HG03442 (cell line): ENCODE measurements around the gene PPP1R14B.

Source experiments
- ATAC-seq: cut with Tn5 transposase; IDR thresholded peaks from one replicate; pipeline ENCODE4 v1.9.1; 2021; ENCODE audit warnings: mild to moderate bottlenecking, moderate library complexity; ENCODE audit not compliant: unreplicated experiment

Gene PPP1R14B

DNA sequence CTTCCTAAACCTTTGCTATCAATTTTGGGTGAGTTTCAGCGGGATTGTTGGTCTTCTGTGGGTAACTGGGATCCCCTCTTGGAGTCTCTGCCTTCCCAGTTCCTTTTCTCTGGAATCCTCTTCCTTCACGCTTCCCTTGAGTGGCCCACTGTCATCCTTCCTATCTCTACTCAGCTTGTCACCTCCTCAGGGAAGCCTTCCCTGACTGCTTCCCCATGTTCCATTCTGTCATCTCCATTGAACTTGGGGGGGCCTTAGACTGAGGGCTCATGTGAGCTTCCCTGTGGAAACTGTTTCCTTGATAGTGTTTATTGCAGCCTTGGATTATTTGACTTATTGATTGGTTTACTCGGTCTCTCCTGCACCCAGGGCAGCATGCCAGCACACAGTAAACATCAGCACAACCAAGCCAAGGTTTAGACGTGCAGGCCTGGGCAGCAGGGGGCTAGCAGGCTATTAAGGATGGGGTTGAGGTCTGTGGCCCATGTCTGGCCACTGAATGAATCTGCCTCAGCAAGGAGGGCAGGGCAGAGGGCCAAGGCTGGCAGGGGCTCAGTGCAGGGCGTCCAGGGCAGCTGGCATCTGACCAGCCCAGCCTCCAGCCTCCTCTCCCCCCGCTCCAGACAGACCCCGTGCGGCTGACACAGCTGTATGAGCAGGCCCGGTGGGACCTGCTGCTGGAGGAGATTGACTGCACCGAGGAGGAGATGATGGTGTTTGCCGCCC is 28.0 kb downstream of the PPP1R14B start:
- ATAC-seq: no peak

DNA sequence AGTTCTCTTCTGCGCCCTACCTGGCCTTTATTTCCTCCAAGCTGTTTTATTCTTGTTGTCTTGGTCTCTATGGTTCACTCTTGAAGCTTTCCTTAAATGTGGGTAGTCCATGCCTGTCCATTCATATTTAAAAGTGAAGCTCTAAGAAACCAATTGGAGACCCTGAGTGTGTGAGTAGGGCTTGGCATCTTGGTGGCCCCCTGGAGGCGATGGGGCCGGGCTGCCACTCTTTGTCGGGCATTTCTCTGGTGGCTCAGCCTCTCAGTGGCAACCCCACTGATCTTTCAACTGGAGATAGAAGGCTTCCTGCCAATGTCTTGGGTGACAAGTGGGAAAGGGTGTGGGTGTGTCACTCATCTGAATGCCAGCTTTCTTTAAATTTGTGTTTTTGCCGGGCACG is 29.9 kb downstream of the PPP1R14B start:
- no peak for ATAC-seq

DNA sequence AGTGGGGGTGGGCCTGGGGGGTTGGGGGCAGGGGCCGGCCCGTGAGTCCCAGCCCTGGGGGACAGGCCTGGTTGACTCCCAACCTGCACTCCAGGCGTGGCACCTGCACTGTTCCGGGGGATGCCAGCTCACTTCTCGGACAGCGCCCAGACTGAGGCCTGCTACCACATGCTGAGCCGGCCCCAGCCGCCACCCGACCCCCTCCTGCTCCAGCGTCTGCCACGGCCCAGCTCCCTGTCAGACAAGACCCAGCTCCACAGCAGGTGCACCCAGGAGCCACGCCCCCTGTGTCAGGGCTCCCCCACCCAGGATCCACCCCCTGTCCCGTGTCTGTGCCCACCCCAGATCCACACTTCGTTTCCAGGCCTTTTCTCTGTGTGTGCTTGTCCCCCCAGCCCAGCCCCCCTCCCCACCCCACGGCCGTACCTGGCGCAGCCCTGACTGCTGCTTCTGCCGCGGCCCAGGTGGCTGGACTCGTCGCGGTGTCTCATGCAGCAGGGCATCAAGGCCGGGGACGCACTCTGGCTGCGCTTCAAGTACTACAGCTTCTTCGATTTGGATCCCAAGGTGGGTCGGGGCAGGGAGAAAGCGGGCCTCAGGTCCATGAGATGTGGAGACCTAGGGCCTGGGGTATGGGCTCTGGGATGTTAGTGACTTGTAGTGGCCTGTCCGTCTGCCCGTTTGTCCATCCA is 35.4 kb downstream of the PPP1R14B start:
- ATAC-seq: no peak

DNA sequence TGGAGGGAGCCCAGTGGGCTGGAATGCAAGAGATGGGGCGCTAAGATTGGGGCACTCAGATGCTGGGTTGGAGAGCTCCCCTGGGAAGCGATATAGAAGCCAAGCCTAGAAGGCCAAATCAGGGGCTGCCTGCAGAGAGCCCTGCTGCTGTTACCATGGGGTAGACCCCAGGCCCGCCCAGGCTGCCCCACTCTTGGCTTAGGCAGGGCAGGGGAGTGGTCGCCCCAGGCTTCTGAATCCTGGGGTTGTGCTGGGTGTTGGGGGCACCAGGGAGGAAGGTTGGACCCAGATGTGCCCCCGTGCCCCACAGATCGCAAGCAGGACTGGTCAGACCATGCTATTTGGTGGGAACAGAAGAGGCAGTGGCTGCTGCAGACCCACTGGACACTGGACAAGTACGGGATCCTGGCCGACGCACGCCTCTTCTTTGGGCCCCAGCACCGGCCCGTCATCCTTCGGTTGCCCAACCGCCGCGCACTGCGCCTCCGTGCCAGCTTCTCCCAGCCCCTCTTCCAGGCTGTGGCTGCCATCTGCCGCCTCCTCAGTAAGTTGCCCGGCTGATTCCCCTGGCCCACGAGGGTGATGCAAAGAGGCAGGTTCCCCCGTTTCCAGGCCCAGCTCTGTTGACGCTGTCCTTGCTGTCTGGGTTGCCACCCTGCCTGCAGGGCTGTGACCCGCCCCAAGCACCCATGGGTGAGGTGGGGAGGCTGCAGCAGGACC is 36.3 kb downstream of the PPP1R14B start:
- no peak for ATAC-seq

DNA sequence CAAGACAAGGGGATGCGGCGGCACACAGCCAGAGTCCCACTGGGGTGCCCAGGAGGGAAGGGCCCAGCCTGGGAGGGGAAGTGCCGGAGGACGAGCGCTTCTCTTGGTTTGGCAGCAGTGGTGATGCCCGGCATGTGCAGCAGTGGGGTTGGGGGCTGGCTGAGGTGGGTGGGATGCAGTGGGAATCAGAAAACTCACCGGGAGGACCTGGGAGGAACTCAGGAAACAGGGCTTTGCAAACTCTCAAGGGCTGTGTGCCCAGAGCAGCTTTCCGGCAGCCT is 37.2 kb downstream of the PPP1R14B start:
- ATAC-seq: no peak

DNA sequence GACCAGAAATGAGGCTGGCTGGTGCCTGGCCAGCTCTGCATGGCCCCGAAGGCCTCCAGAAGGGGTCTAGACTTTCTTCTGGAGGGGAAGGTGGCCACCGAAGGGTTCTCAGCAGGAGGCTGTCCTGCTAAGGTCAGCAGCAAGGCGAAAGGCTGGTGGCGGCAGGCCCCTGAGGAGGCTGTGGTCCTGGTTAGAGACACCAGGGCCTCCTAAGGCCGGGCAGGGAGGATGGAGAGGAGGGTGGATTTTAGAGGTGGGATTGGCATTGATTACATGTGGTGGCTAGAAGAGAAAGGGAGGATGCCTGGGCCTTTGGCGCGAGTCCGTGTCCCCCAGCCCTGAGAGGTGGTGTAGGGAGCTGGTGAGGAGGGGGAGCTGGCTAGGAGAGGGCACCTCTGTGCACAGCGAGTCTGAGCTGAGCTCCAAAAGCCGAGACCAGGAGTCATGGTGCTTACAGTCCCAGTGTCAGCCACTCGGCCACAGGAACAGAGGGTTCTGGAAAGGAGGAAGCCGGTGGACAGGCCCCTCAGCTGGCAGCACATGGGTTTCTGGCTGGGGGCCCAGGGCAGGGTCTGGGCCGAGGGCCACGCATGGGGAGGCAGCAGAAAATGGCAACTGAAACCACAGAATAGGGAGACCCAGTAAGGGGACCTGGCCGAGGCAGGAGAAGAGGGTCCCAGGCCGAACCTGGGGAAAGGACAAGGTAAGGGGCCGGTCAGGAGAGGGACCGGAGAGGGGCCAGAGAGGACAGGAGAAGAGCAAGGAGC is 37.8 kb downstream of the PPP1R14B start:
- no peak for ATAC-seq

DNA sequence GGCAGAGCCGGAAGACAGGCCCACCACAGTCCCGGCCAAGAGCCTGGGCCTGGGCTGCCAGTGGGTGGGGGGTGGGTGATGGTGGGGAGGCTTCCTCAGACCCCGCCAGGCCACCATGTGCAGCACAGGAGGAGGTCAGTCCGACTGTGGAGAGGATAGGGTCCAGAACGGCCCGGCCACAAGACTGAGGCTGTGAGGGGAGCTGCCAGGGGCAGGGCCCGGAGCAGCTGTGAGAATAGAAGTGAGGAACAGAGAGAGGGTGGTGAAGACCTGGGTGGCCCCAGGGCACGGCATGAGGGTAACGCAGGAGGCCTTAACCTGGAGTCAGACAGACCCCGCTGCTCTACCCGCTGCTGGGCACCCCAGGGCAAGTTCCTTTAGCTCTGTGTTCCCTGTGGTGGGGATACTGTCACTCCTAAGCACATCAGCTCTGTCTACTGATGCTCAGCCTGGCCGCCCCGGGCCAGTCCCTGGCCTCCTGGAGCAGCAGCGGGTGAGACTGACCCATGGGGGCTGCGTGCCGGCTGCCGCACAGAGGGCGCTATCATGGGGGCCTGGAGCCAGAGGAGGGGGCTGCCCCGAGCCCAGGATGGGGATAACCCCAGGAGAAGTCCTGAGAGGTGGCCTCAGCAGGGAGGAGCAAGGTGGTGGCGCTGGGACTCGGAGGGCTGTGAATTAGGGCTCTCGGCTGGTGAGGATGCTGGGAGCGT is 38.5 kb downstream of the PPP1R14B start:
- no peak for ATAC-seq

DNA sequence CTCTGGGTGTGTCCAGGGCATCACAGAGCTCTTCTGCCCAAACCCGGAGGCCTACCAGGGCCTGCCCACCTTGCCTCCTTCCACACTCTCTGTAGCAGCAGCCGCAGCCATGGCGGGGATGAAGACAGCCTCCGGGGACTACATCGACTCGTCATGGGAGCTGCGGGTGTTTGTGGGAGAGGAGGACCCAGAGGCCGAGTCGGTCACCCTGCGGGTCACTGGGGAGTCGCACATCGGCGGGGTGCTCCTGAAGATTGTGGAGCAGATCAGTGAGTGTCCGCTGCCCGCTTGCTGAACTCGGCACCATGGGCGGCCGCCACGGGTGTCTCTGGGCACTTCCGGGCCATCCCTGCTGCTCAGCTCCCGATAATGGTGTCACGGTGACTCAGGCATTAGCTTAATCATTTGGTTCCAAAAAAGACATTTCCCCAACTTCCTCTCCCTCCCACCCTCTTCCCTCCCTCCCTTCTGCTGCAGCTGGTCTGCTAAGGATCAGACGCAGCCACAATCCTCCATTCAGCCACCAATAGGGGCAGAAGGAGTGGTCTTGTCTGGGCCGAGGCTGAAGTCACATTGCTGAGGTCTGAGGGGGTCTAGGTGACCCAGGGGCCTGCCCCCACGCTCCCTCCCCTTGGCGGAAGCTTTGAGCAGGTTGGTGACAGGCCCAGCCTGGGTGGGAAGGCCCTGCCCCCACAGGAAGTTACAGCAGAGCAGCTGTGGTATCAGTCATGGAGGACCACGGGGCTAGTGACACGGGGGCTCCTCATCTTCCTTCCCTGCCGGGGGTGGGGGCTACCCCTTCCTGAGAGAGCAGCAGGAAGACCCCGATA is 39.3 kb downstream of the PPP1R14B start:
- peak; percentile 47 for ATAC-seq

DNA sequence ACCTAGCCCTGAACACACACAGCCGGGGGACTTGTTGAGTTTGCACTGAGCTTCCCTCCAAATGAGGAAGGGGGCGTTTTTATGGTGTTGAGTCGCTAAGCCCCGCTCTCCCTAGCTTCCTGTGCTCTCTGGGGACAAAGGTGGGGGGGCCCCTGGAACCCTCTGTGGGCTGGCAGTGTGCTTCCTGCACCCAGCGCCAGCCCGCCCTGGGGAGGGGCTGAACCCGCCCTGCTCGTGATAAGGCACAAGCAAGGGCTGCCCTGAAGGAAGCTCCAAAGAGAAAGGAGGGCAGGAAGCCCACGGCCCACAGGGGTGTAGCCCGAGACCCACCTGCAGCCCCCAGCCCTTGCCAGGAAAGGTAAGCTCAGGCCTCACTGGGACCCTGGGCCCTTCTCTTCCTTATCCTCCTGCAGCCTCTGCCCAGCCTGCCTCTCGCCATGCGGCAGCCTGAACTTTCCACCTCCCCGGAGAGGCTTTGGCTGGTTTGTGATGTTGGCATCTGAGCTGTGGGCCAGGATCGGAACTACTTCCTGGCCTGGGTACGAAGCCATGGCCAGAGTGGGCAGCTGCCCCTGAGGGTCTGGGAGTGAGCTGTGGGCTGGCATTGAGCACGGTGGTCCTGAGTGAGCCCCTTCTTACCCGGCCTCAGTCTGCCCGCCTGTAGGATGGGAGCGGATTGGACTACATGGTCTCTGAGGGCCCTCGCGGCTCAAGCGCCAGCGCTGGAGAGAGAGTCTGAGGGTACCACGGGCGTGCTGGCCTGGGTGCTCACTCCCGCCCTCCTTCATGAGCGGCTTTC is 40.1 kb downstream of the PPP1R14B start, which contains the start of gene FERMT3:
FERMT3 (plus strand) TSS at position 265 of the 799 bp plus-strand sequence. CDS start 644 bp downstream, outside the sequence.
- peak; percentile 6 for ATAC-seq

DNA sequence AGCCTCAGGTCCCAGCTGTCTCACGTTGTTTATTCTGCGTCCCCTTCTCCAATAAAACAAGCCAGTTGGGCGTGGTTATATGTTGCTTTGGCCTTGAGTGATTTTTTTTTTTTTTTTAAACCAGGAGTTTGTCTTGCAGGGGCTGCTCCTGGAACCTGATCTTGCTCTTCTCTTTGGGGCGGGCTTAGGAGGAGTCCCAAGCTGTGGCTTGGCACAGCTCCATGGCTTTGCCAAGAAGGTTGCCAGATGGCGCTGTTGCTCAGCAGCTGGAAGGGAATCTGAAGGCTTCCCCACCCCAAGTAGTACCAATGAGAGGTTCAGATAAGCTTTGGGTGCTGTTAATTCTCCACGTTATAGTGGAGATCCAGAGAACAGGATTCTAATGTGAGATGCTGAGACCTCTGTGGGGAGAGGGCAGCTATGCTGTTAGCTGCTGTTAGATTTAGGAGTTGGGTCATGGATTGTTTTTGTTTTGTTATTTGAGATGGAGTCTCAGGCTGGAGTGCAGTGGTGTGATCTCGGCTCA is 42.2 kb downstream of the PPP1R14B start:
- ATAC-seq: no peak

DNA sequence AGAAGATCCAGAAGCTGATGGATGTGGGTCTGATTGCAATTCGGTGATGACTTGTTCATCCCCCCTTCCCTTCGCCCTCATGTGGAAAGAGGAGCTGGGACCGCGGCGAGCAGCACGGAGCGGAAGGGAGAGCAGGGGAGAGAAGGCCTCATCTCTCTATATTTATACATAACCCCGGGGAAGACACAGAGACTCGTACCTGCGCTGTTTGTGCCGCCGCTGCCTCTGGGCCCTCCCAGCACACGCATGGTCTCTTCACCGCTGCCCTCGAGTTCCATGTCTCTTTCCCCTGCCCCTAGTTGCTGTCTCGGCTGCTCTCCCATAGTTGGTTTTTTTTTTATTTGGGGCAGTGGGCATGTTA is 42.7 kb downstream of the PPP1R14B start:
- ATAC-seq: no peak

DNA sequence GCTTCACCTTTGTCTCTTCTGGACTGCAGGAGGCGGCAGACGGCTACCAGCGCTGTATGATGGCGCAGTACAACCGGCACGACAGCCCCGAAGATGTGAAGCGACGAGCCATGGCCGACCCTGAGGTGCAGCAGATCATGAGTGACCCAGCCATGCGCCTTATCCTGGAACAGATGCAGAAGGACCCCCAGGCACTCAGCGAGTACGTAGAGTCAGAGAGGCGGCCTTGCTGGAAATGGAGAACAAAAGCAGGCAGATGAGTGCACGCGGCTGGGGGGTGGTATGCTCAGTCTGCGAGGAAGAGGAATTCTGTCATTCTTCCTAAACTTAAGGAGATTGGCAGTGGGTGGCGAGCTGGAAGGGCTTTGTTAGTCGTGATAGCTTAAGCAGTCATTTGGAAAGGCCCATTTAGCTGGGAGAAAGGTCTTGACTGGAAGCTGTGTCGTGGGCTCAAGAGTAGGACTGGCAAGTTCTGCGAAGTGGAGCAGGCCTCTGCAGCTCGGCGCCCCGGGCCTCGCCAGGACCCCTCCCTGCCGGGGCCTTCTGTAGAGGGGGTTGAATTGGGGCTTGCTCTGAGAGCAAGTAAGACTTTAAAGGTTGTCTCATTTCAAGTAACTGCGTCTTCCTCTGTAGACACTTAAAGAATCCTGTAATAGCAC is 43.2 kb downstream of the PPP1R14B start:
- no peak for ATAC-seq

DNA sequence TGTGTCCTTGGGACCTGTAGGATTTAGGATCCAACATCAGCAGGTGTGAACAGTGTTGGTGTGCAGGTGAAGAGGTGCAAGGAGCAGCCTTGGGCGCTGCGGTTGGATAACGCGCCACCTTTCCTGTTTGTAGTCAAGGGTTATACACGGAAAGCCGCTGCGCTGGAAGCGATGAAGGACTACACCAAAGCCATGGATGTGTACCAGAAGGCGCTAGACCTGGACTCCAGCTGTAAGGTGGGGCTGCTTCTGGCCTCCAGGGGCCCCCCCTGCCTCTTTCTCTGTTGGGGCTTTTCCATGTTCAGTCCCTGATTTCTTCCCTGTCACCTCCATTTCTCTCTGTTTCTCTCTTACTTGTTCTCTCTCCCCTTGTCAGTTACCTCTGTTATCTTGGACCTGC is 43.8 kb downstream of the PPP1R14B start:
- ATAC-seq: no peak

DNA sequence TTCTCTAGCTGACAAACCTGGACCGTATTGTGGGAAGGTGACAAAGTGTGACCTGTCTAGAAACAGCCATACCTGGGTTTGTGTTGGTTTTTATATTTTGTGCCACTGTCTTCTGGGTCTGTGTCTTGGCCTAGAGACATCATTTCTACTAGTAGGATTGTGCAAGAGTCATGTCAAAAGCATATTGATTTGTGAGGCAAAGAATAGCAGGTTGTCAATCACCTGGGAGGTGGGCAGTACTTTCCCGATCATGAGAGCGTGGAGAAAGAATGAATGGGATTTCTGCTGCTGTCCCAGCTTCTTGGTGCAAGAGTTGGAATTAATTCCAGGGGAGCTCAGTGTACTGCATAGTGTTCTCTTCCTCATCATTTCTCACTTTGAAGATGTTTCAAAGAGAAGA is 45.2 kb downstream of the PPP1R14B start:
- ATAC-seq: no peak

DNA sequence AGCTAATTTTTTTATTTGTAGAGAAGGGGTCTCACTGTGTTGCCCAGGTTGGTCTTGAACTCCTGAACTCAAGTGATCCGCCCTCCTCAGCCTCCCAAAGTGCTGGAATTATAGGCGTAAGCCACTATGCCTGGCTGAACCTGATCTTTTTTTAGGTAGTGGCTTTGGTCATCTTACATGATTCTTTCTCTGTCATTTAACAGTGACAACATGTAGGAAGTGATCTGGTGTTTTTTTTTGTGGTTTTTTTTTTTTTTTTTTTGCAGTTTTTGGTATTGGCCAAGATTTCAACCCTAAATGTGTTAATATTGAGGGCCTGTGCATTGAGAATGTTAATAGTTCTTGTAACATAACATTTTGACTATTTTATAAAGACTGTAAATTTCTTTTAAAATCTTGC is 48.2 kb downstream of the PPP1R14B start:
- ATAC-seq: no peak

DNA sequence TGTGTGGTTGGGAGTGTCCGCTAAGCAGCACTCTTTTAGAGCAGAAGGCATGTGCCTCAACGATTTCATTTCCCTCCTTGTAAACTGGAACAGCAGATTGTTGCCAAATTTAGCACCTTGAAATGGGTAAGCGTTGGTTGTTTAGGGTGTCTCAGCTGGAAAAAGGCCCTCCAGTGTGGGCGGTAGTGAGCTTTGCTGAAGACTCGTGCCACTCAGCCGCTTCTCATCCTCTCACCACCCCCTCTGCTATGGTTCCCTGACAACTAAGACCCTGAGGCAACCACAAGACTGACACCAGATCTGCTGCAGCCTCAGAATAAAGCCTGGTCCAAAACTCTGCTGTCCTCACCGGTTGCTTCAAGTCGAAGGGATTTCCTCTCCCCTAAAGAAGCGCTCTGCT is 50.1 kb downstream of the PPP1R14B start:
- ATAC-seq: no peak
